Muscle of back (tissue), 11 donors: ENCODE data around the gene NFIX. TPM values are rescaled to one million over a fixed set of nuclear protein-coding genes. Genes with fewer than 3 reads are reported as not detected.

Experiments used
- DNase-seq, 3 donors: peaks; one replicate each; pipeline versions ENCODE4 v3.0.0 to v3.0.0-alpha.2; 2013
- polyA plus RNA-seq, 10 donors: library from polyadenylated mRNA; unstranded; fragments of 120-200 nt; gene quantifications; one replicate each; pipeline ENCODE4 v1.2.1, GENCODE V29; 2013; ENCODE audit not compliant: insufficient read length in 10 of 10

NFIX gene
- polyA plus RNA-seq, 10 donors: 89.1 to 136 (median 111) TPM

- DNase-seq: peak in 1 of 3 donors; percentile 15
These were observed 94.0 kb downstream of the NFIX start for GRCh38 chr19:13089139-13089856.

GRCh38 chr19:13089857-13090507, 94.7 kb downstream of the NFIX start:
- peak in 1 of 3 donors; percentile 19 for DNase-seq

GRCh38 chr19:13090511-13091231, 95.4 kb downstream of the NFIX start:
- DNase-seq: peak in 1 of 3 donors; percentile 49

GRCh38 chr19:13091400-13092157, 96.3 kb downstream of the NFIX start:
- peak; percentile 92 to 96 (median 93) for DNase-seq

GRCh38 chr19:13092158-13092543, 96.9 kb downstream of the NFIX start:
- DNase-seq: no peak

GRCh38 chr19:13092606-13093235, 97.4 kb downstream of the NFIX start:
- DNase-seq: peak in 1 of 3 donors; percentile 64

- peak; percentile 78 to 92 (median 88) for DNase-seq
These were observed 98.3 kb downstream of the NFIX start for GRCh38 chr19:13093407-13094105.

GRCh38 chr19:13094106-13094504, 98.8 kb downstream of the NFIX start:
- no peak for DNase-seq

GRCh38 chr19:13094771-13095392, 99.6 kb downstream of the NFIX start:
- peak in 1 of 3 donors; percentile 78 for DNase-seq

- DNase-seq: no peak
These were observed 100.1 kb downstream of the NFIX start for GRCh38 chr19:13095393-13095784.

- DNase-seq: peak in 1 of 3 donors; percentile 69
These were observed 101.0 kb downstream of the NFIX start for GRCh38 chr19:13095934-13096927.

GRCh38 chr19:13097033-13097462, 101.8 kb downstream of the NFIX start:
- no peak for DNase-seq

GRCh38 chr19:13097463-13098258, 102.4 kb downstream of the NFIX start:
- peak in 1 of 3 donors; percentile 52 for DNase-seq

GRCh38 chr19:13098277-13099072, 103.2 kb downstream of the NFIX start:
- DNase-seq: peak in 2 of 3 donors; percentile 59 to 88

- DNase-seq: peak in 1 of 3 donors; percentile 79
These were observed 104.1 kb downstream of the NFIX start for GRCh38 chr19:13099073-13099999.

GRCh38 chr19:13100031-13100588, 104.8 kb downstream of the NFIX start:
- DNase-seq: peak in 1 of 3 donors; percentile 50
